Mesenteric fat pad (tissue), 1 donor: ENCODE measurements around the gene TSPAN3. TPM values are rescaled to one million over a fixed set of nuclear protein-coding genes. Genes with fewer than 3 reads are reported as not detected.

ENCODE experiments used
- DNase-seq: peaks from one replicate; pipeline ENCODE4 v3.0.0-alpha.2; 2020; ENCODE audit warnings: low spot score
- total RNA-seq: library from RNA; stranded (reverse); fragmentation: NEBNext Ultra II Directional; extraction: Animal tissue kit (Norgen Biotek cat#: 25700); gene quantifications from one replicate; pipeline ENCODE4 v1.2.1, GENCODE V29; 2021
- donor health status: DM: yes; HTN: yes; CAD: no.

Gene TSPAN3
- total RNA-seq, 1 donor from 2014 or later: 558 TPM

DNA sequence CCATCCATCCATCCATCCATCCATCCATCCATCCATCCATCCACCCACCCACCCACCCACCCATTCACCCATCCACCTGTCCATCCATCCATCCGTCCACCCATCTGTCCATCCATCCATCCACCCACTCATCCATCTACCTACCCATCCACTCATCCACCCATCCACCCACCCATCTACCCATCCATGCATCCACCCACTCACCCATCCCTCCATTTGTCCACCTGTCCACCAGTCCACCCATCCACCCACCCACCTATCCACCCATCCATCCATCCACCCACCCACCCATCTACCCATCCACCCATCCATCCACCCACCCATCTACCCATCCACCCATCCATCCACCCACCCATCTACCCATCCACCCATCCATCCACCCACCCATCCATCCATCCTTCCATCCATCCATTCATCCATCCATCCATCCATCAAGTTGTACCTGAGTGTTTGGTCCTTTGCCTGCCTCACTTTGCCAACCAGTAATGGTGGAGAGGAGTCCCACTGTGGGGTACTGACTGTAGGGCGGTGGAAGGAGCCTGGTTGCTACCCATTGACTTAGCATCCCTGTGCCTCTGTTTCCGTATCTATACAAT lies 58.7 kb downstream of the TSPAN3 start:
- no peak for DNase-seq

DNA sequence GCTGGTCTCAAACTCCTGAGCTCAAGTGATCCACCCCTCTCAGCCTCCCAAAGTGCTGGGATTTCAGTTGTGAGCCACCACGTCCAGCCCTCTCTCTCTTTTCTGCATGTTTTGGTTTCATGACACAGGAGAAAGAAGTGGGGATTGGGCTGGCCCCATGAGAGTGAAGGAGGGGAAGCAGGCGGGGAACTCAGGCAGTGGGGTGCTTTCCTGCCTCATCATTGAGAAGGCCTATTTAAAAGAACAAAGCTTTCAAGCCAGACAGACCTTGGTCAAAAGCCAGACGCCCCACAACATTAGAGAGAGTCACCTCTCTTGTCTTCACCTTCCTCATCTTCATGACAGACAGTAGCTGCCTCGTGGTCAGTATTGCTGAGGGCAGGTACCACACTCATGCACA lies 60.1 kb downstream of the TSPAN3 start:
- DNase-seq: no peak

DNA sequence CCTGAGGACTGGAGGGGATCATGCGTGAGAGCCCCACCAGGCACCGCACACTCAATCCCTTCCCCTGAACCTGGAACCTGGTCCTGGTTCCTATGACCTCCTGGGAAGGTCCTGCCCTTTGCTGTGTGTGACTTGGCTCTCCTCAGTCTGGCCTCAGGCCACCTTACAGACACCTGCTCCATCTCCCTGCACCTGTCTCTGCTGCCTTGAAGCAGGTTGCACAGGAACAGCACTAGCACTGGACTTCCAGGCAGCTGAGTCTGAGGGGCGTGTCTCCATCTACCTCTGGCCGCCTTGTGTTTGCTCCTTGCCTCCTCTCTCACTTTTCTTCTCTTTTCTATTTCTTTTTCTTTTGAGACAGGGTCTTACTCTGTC lies 60.6 kb downstream of the TSPAN3 start:
- DNase-seq: no peak

DNA sequence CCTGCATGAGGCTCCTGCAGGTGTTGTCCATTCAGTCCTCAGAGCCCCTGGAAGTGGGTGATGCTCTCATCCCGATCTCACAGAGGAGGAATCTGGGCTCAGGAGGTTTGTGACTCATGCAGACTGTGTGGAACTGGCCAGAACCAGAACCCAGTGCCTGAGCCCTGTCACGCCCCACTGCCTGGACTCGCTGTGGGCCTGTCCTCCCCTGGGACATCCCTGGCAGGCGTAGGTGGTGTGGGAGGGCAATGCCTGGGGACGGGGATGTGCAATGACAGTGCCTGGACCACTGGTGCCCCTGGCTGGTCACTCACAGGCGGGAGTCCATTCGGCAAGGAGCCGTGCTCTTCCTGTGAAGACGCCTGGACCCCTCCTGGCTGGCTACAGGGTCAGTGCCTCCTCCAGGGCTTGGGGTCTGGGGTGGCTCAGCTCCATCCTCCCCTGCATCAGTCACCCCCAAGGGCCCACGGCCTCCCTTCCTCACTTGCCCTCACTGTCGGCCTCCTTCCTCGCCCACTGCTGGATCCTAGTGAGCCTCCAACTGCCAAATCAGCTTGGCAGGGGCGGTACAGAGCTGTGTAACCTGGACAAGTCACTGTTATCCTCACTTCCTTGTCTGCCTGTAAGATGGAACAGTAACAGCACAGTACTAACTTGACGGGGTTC lies 61.1 kb downstream of the TSPAN3 start:
- DNase-seq: no peak

DNA sequence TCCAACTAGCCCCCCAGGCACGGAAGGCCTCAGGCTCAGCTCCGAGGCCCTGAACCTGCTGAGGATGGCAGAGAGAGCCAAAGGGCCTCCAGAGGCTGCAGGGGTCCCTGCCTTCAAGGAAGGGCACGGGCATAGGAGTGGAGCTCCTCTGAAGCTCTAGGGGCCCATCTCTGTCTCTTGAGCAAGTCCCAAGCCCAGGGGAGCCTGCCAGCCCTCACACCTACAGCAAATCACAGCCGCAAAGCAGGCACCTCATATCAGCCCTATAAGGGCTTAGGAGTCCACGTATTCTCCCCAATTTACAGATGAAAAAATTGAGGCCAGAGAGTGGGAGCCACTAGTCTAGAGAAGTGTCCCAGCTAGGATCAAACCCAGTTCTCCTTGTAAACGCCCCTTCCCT lies 61.7 kb downstream of the TSPAN3 start:
- DNase-seq: no peak

DNA sequence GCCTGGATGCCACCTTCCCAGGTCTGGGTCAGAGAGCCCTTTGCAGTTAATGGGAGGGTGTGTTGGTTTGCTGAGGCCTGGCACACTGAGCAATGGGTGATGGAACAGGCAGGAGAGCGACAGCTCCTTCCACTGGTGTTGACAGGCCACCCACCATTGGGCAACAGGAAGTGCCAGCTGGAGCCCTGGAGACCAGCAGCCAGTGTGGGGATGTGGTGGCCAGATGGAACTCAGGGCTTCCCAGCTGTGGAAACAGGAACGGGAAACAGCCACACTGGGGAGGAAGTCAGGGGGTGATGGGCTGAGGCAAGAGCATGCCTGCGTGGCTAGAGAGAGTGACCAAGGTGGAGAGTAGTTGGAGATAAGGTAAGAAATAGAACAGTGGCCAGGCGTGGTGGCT lies 66.7 kb downstream of the TSPAN3 start:
- DNase-seq: no peak

DNA sequence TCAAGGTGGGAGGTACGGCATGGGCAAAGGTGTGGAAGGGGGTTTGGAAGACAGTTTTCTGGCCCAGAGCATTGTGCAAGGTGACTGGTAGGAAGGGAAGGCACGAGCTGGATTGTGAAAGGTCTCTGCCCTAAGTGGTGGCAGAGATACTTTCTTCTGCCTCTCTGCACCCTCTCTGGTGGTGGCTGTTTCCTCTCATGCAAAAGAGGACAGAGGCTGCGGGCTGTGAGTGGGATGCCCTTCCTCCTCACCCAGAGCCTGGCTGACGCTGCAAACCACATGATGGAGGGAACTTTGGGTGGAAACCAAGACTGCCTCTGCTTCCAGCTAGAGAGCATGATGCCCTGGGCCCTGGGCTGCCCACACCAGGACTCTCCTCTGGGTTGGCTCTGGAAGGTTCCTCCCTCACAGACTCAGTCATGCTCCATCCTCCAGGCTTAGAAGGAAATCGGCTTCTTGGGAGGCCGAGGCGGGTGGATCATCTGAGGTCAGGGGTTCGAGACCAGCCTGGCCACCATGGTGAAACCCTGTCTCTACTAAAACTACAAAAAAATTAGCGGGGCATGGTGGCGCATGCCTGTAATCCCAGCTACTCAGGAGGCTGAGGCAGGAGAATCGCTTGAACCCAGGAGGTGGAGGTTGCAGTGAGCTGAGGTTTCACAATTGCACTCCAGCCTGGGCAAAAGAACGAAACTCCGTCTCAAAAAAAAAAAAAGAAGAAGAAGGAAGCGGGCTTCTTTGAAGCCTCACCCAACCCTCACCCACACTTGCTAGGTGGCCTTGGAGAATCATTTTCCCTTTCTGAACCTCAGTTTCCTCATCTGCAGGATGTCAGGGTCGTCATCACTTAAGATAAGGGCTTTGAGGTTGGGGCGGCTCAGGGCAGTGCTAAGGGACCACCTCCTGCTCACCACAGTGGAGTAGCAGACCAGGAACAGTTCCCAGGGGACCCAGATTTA lies 67.7 kb downstream of the TSPAN3 start:
- no peak for DNase-seq

DNA sequence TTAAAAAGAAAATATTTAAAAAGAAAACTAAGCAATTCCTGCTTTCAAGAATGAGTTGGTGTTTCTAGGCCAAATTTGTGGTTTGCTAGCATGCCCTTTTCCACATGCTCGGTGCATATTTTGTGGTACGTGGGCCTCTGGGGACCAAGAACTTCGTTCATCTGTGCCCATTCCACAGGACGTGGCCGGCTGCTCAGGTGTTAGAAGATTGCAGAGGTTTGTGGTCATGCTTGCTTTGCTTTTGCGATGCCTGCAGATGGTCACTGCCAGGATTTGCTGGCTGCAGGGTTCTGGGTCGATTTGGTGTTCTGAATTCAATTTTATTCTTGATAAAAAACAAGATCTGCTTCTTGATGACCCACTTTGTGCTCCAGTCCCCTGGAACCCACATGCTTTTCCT lies 68.5 kb downstream of the TSPAN3 start:
- no peak for DNase-seq

DNA sequence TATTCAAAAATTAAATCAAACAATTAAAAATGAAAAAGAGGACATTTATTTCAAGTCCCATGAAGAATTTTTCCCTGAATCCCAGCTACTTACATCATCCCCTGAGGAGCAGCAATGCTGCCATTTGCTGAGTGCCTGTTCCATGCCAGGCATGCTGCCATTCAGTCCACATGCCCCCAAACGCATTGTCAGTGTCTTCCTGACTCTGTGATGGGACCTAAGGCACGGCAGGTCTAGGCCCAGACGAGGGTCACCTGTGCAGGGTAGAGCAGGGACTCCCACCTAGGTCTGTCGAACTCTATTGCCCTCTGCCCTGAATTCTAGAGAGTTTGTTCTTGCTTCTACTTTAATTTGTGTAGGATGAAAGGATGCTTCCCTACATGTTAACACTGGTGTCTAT lies 68.9 kb downstream of the TSPAN3 start:
- no peak for DNase-seq

DNA sequence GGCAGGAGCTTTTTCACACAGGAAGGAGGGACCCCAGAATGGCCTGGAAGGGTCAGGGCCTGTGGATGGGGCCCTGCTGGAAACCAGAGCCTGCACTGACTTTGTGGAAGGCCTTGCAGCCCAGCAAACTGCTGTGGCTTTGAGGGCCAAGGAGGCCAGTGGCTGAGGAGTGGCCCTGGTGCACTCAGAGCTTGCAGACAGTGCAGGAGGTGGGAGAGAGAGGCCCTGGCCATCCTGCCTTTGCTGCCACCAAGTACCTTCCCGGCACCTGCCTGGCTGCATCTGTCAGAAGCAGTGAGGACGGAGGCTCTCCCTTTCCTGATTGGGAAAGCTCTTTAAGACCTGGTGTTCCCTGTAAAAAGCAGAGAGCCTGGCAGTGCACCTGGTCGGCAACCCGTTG lies 69.6 kb downstream of the TSPAN3 start:
- no peak for DNase-seq

DNA sequence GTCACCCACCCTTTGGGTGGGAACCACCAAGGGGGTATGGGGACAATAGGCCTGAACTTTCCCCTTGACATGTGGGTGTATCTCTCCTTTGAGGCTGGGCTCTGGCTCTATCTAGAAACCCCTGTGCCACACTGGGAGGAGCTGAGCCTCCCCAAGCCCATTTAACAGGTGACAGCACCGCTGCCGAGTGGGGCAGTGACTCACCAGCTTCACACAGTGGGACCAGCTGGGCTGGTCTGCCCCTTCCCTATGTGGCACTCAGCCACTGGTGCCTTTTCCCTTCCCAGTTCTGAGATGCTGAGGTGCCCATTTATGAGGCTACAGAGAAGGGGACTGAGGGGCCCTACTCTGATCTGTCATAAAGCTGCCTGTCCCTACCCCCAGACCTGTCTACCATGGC lies 70.9 kb downstream of the TSPAN3 start:
- DNase-seq: no peak

DNA sequence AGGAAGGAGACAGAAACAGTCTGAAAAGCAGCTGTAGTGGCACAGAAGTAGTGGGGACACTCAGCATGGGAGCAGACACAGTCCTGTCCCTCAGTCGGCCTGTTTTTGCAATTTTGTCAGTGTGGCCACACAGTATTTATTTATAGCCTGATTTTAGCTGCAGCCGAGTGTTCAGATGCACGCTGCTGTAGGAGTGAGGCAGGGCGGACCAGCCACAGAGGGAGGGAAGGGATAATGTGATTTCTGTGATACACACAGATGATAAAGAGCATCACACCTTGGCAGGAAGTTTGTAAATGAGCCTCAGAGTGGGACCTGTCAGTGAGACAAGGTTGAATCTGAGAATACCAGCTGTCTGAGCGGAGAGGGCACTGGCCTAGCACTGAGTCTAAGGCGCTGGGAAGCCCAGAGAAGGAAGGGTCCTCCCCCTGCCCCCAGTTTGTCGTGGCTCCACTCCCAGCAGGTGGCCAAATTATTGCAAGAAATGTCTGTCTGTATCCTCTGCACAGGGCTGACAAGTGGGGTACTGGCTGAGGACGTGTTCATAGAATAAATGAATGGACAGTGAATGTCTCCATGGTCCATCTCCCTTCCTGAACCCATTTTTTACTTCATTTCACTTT lies 72.1 kb downstream of the TSPAN3 start:
- no peak for DNase-seq

DNA sequence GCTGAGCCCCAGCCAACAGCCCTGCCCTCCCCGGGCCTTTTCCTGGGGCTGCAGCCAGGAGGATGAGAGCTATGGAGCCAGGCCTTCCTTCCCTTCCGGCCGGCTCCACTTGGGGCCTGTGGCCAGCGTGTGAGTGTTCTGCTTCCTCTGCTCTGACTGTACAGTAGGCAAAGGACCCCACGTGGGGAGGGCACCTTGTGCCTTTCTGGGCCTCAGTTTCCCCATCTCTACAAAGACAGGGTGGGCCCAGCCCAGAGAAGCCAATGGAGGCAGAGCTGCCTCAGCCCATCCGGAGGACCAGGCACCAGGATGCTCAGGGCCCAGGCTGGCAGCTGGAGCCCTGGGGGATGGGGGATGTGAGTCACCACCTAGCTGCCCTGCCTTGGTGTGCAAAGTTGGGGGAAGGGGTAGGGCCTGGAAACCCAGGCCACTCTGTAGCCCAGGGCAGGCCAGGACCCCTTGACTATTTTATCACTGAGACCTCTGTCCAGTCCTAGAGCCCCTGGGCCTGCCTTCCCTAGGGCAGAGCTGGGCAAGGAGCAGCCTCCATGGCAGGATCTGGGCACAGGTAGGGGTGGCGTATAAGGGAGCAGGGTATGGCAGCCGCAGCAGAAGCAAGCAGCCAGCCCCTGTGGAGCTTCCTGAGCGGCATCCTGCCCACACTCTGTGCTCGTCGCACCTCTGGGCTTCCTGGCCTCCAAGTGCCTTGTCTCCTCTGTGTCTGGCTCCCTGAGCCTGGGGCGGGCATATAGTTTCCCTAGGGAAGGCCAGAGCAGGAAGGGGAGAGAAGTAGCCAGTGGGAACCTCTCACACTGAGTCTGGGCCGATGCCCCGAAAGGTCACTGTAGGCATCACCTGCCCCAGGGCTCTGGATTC lies 74.1 kb downstream of the TSPAN3 start:
- DNase-seq: no peak

DNA sequence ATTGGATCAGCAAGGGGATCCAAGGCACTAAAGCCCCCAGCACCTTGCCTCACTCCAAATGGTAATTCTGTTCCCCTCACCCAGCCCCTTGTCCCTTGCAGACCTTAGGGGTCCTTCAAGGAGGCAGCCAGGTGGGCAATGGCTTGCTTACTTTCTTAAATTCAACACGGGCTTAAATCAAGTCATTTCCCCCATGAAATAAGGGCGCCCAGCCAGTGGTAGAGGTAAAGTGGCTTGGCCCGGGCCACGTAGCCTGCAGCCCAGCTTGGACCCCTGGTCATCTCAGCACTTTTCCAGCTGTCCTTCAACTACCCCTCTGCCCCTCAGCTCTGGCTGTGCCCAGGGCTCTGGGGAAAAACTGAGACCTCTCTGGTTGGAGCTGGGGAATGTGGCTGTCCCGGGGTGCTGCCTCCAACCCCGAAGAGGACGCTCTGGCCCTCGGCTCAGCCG lies 74.8 kb downstream of the TSPAN3 start:
- no peak for DNase-seq

DNA sequence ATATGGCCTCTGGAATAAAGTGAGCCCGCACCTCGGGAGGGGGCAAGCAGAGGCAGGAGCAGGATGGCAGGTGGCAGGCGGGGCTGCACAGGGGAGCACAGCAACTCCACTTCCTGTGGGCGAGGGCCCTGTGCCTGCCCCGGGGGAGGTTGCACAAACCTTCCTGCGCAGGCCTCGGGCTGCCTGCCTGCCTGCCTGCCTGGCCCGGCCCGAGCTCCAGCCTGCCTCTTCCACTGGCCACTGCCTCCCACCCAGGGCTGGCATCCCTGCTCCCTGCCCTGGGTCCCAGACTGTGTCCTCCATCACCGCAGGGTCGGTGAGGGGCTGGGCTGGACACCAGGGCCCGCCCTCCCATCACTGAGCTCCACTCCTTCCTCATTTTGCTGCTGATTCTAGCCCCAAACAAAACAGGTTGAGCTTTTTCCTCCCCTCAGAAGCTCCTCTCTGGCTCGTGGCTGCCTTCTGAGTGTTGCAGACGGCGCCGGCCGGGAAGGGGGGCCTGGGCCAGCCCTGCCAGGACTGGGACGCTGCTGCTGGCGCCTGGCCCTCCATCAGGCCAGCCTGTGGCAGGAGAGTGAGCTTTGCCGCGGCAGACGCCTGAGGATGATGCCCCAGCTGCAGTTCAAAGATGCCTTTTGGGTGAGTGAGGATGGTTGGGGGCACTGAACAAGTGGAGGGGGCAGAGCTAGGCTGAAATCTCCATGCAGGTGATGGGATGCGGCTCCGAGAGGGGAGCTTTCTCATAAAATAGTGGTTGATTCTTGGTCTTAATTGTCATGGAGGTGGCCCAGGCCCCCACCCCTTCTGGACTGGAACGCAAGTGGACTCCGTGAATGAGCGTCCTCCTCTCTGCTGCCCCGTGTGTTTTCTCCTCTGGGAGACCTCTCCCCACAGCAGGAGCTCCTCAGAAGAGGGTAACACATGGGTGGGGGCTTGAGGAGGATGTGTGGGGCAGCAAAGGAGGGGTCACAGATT lies 75.7 kb downstream of the TSPAN3 start, which contains the start of gene PSTPIP1:
PSTPIP1 (plus strand) TSS at position 156 of the 975 bp plus-strand sequence; CDS start at position 604, 448 bp downstream.
- DNase-seq: peak; percentile 88

DNA sequence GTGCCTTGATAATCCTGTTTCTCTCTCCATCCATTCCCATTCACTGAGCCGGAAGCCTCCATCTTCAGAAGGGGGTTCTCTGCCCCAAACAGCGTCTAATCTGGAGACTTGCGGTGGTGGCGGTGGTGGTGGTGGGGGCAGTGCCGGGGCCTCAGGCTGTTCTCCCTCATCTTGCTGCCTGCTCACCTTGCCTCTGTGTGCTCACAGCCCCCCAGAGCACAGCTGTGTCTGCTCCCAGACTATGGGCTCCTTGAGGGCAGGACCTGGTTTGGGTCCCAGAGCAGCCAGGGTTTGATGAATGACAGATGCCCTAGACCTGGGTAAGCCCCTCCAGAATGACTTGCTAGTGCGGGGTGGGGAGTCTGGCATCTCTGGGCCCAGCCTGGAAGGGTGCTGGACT lies 76.4 kb downstream of the TSPAN3 start:
- DNase-seq: peak; percentile 53

DNA sequence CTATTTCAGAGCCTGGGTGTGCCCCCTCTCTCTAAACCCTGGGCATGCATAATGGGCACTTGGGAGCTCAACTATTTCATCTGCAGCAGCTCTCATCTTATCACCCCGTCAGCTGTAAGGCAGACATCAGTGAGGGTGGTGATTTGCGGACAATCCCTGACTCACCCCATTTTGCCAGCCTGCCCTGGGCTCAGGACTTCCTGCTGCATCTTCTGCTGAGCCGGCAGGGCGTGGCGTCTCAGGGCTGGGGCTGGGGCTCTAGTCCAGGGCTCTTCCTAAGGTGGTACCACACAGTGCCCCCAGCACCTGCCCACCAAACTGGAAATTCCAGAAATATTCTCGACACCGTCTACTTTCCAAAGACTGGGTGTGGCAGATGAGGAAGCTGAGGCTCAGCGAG lies 76.9 kb downstream of the TSPAN3 start:
- peak; percentile 89 for DNase-seq

DNA sequence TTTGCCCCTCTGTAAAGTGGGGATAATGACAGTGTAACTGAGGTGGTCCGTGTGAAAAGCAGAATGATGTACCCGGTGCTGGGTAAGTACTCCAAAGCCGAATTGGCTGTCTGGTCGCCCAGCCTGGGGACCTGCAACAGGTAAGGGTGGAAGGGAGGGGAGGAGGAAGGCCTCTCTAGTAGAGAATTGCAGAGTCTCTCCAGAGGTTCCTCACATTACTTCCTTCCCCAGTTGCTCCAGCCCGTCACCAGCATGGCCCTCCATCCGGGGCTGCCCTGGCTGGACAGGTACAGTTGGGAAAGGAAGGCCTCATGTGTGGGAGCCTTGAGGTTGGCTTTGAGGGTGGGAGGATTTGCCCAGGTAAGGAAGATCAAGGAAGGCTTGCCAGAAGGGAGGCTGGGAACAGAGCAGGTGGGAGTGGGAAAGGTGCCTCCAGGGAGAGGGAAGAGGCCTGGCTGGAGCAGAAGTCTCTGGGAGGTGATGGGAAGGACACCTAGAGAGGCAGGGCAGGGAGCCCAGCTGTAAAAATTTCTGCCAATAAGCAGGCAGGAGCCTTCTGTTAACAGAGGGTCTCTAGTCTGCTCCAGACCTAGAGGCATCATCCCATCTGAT lies 77.7 kb downstream of the TSPAN3 start:
- DNase-seq: peak; percentile 81
